Measurements from ENCODE around the gene PNPLA1.
"Not testable (repeated sequence)": the region's sequence is repeated elsewhere in the genome, so short reads cannot be mapped to it uniquely, and the experiment has no call there.

PNPLA1 gene

GRCh38 chr6:36336208-36336710, 66.4 kb downstream of the PNPLA1 start:
- Histone ChIP-seq H3K27me3 (ENCODE audit: low read depth, low read length) (peaks cover 42% of the 10 kb centered on the region), H3K27ac (ENCODE audit: low read length) (no peak overlapping the region), H2AFZ (ENCODE audit: low read depth, low read length) (no peak overlapping the region), H3K36me3 (replicated peaks; ENCODE audit: low read depth, low read length) (no peaks in the 10 kb centered on the region), H3K79me2 (ENCODE audit: low read length) (no peaks in the 10 kb centered on the region), H3K4me2 (ENCODE audit: low read length) (peak overlapping the region; percentile 64), H3K4me3 (ENCODE audit: low read length) (no peak overlapping the region), H3K9ac (ENCODE audit: low read length) (no peak overlapping the region), H3K4me1 (ENCODE audit: low read length) (peaks cover 46% of the 10 kb centered on the region), H3K9me3 (ENCODE audit: insufficient read depth, low read length) (no peaks in the 10 kb centered on the region), H4K20me1 (ENCODE audit: insufficient read depth, low read length) (no peaks in the 10 kb centered on the region)
- TF ChIP-seq CTCF (IDR thresholded peaks at IDR 0.05; ENCODE audit: low read depth, low read length) (no peak), EZH2phosphoT487 (IDR thresholded peaks at IDR 0.05; ENCODE audit: low read depth) (no peak)

- Histone ChIP-seq H3K36me3 (replicated peaks; ENCODE audit: low read depth, low read length) (no peaks in the 10 kb centered on the region), H3K79me2 (ENCODE audit: low read length) (no peaks in the 10 kb centered on the region), H3K4me2 (ENCODE audit: low read length) (peak within 1 kb of the TSS; percentile 64), H4K20me1 (ENCODE audit: insufficient read depth, low read length) (no peaks in the 10 kb centered on the region), H3K27me3 (ENCODE audit: low read depth, low read length) (peaks cover 45% of the 10 kb centered on the region), H3K4me3 (ENCODE audit: low read length) (peak within 1 kb of the TSS; percentile 11; the same call in 1 of the 2 replicates), H3K4me1 (ENCODE audit: low read length) (peaks cover 52% of the 10 kb centered on the region), H2AFZ (ENCODE audit: low read depth, low read length) (peak within 1 kb of the TSS; percentile 16; the same call in 1 of the 2 replicates), H3K9me3 (ENCODE audit: insufficient read depth, low read length) (no peaks in the 10 kb centered on the region), H3K27ac (ENCODE audit: low read length) (no peak within 1 kb of the TSS), H3K9ac (ENCODE audit: low read length) (no peak within 1 kb of the TSS; the same call in 1 of the 2 replicates)
- TF ChIP-seq CTCF (IDR thresholded peaks at IDR 0.05; ENCODE audit: low read depth, low read length) (no peak), EZH2phosphoT487 (IDR thresholded peaks at IDR 0.05; ENCODE audit: low read depth) (no peak)
These were observed 67.0 kb downstream of the PNPLA1 start, which contains the start of gene BNIP5 for GRCh38 chr6:36336779-36337241. BNIP5 (minus strand) TSS chr6:36336888; CDS start chr6:36330690, 6,198 bp downstream.

GRCh38 chr6:36337814-36338213, 68.0 kb downstream of the PNPLA1 start:
- no peak for TF ChIP-seq CTCF (IDR thresholded peaks at IDR 0.05; ENCODE audit: low read depth, low read length)
- no peak for TF ChIP-seq EZH2phosphoT487 (IDR thresholded peaks at IDR 0.05; ENCODE audit: low read depth)
- H3K4me2 ChIP-seq (ENCODE audit: low read length): no peak overlapping the region
- peaks cover 44% of the 10 kb centered on the region for H3K27me3 ChIP-seq (ENCODE audit: low read depth, low read length)

GRCh38 chr6:36338223-36338622, 68.4 kb downstream of the PNPLA1 start:
- not testable (repeated sequence) for H4K20me1 ChIP-seq (ENCODE audit: insufficient read depth, low read length); H3K79me2 ChIP-seq (ENCODE audit: low read length); H3K27ac ChIP-seq (ENCODE audit: low read length); H3K4me2 ChIP-seq (ENCODE audit: low read length); H3K36me3 ChIP-seq (replicated peaks; ENCODE audit: low read depth, low read length); H2AFZ ChIP-seq (ENCODE audit: low read depth, low read length); H3K9me3 ChIP-seq (ENCODE audit: insufficient read depth, low read length); H3K9ac ChIP-seq (ENCODE audit: low read length); H3K4me3 ChIP-seq (ENCODE audit: low read length)
- Histone ChIP-seq H3K27me3 (ENCODE audit: low read depth, low read length) (peaks cover 40% of the 10 kb centered on the region), H3K4me1 (ENCODE audit: low read length) (peaks cover 52% of the 10 kb centered on the region)

More at GRCh38 chr6:36337814-36338213, 68.0 kb downstream of the PNPLA1 start:
- Histone ChIP-seq H3K27ac (ENCODE audit: low read length) (no peak overlapping the region), H3K79me2 (ENCODE audit: low read length) (no peaks in the 10 kb centered on the region), H3K9ac (ENCODE audit: low read length) (no peak overlapping the region), H3K9me3 (ENCODE audit: insufficient read depth, low read length) (no peaks in the 10 kb centered on the region), H2AFZ (ENCODE audit: low read depth, low read length) (no peak overlapping the region), H3K36me3 (replicated peaks; ENCODE audit: low read depth, low read length) (no peaks in the 10 kb centered on the region), H4K20me1 (ENCODE audit: insufficient read depth, low read length) (no peaks in the 10 kb centered on the region), H3K4me1 (ENCODE audit: low read length) (peaks cover 52% of the 10 kb centered on the region), H3K4me3 (ENCODE audit: low read length) (no peak overlapping the region)

All from OCI-LY3 (cell line).